GM12864 (cell line): ENCODE data around the gene STAT4.

Source experiments
- DNase-seq: peaks from one replicate; pipeline ENCODE4 v3.0.0-alpha.2; 2011; ENCODE audit warnings: low read depth
- H3K4me3 ChIP-seq: 2 replicates; pipeline ENCODE4 v1.5.1; 2011; ENCODE audit warnings: mild to moderate bottlenecking, low read depth, low read length, control low read depth
- TF ChIP-seq, protein P1 (sequence below): IDR thresholded peaks from 2 replicates; pipeline ENCODE4 v1.5.1; 2011; ENCODE audit warnings: low read depth, mild to moderate bottlenecking, moderate library complexity, low read length, control low read depth, inconsistent platforms; ENCODE audit errors: missing control alignments

STAT4 gene

DNA sequence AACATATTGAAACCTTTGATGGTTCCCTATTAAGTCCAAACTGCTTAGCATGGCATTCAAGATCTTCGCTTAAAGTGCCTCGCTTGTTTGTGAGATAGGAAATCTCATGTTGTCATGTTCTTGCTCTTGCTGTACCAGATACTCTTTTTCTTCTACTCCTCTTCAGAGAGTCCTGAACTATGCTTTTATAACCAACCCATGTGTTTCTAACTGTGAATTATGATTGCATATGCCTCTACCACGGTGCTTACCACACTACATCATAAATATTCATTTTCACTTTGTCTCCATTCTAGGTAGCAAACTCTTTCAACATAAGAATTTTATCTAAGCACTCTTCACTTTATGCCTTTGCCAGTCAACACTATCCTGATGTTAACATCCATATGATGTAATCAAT is 23.6 kb downstream of the STAT4 start:
- no peak for DNase-seq
- H3K4me3 ChIP-seq = no peak overlapping the region
- TF ChIP-seq, protein P1, sequence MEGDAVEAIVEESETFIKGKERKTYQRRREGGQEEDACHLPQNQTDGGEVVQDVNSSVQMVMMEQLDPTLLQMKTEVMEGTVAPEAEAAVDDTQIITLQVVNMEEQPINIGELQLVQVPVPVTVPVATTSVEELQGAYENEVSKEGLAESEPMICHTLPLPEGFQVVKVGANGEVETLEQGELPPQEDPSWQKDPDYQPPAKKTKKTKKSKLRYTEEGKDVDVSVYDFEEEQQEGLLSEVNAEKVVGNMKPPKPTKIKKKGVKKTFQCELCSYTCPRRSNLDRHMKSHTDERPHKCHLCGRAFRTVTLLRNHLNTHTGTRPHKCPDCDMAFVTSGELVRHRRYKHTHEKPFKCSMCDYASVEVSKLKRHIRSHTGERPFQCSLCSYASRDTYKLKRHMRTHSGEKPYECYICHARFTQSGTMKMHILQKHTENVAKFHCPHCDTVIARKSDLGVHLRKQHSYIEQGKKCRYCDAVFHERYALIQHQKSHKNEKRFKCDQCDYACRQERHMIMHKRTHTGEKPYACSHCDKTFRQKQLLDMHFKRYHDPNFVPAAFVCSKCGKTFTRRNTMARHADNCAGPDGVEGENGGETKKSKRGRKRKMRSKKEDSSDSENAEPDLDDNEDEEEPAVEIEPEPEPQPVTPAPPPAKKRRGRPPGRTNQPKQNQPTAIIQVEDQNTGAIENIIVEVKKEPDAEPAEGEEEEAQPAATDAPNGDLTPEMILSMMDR = no peak

DNA sequence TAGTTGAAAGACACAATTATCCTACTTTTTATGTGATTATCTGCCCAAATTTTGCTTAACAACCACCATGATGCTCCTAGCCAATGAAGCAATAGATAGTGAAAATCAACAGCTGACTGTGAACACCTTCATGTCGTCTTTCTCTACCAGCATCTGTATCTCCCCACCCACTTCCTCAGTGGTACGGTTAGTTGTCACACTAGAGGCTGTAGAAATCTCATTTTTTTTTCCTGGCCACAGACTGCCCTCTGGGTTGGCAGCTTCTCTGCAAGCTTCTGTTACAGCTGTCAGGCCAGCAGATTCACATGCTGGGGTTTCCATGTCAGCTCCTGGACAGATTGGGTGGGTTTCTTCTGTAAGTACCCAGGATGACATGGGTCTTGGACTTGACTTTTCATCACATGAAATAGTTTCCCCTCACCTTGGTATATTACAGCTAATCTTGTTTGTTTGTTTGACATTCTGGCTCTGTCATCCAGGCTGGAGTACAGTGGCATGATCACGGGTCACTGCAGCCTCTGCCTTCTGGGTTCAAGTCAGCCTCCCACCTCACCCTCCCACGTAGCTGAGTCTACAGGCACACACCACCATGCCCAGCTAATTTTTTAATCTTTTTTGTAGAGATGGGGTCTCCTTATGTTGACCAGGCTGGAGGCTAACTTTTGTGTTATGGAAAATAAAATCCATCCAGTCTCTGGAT is 24.3 kb downstream of the STAT4 start:
- H3K4me3 ChIP-seq = no peak overlapping the region
- no peak for DNase-seq
- TF ChIP-seq, protein P1 = no peak

DNA sequence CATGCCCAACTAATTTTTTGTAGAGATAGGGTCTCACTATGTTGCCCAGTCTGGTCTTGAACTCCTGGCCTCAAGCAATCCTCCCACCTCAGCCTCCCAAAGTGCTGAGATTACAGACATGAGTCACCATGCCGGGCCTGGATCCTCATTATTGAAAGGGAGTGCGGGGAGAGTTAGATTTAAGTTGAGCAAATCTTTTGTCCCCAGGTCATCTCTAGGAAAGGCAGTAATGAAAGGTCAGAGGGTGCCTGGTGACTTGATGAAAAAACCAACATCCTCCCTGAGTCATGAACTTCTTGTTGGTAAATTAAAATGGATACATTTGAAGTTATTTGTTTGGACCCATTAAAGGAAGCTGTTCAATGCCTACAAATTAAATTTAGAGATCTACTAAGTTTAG is 25.1 kb downstream of the STAT4 start:
- TF ChIP-seq, protein P1 = no peak
- no peak for DNase-seq
- no peak overlapping the region for H3K4me3 ChIP-seq

DNA sequence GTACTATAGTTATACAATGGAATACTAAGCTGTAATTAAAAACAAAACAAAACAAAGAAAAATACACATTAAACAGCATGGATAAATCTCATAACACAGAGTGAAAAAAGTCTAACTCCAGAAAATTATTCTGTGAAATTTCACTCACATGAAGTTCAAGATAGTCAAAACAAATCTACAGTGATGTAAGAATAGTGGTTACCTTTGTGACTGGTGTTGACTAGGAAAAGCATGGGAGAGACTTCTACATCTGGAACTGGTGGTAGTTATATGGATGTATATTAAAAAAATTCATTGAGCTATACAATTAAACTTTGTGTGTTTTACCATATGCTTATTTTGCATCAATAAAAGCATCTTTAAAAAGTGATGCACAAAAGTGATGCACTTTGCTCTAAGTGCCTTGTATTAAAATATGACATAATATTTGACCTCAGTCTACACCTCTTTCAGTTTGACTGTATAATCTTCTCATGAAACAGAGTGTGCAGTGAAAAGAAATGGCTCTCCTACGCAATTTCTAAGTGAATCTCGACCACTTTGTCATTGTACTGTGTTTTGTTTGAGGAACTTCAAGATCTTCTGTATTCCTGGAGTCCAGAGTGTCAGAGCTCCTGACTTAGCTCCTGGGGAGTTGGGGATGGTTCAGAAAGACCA is 28.0 kb downstream of the STAT4 start:
- no peak for DNase-seq
- H3K4me3 ChIP-seq = no peak overlapping the region
- TF ChIP-seq, protein P1 = no peak

DNA sequence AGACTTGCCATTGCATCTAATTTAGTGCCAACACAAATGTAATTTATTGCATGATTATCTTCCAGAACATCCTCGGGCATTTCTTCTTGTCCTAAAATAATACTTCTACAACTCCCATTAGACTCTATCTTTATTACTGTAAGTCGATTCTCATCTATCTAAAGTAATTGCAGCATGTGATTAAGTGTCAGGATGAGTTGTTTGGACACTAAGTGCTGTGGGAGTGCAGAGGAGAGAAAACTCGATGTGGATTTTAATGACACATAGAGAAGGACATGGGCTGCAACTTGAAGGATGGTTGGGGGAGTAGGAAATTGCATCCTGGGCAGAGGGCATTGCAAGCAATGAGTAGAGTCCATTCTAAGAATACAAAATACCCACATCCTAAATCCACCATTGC is 33.5 kb downstream of the STAT4 start:
- H3K4me3 ChIP-seq = no peak overlapping the region
- no peak for DNase-seq
- TF ChIP-seq, protein P1 = no peak

DNA sequence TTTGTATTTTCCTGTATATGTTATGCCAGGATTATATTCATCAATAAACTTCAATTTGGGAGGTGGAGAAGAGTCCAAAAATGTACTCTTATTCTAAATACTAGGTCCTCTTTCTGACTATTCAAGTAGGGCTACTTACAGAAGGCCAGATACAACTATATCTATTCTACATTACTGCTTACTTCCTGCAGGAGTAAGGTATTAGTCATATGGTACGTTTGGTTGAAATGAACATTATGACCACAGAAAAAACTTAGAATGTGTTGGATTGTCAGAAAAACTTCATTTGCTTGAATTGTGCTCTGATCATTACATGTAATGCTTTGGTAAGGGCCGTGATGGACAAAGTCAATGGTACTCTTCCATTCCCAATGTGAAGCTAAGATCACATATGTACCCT is 35.0 kb downstream of the STAT4 start:
- no peak for DNase-seq
- TF ChIP-seq, protein P1 = no peak
- no peak overlapping the region for H3K4me3 ChIP-seq

DNA sequence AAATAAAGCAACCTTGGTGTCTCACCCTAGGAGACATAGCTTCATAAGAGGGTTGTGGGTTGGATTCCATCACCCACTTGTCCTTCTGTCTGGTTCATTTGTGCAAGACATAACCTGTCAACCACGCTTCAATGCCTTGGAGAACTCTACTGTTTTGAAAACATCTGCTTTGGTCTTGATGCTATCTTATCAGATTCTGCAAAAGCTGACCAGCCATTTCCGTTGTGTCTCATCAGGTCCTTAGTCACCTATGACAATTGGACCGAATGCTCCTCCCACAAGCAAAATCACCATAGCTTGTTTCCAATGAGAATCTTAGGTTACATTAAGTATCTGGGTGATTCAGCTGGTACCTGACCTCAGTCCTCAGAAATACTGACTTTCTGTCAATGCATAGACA is 35.4 kb downstream of the STAT4 start:
- H3K4me3 ChIP-seq = no peak overlapping the region
- DNase-seq = no peak
- TF ChIP-seq, protein P1 = no peak
